CD14-positive monocyte (primary cell): ENCODE data around the gene FAM171A1. TPM values are rescaled to one million over a fixed set of nuclear protein-coding genes. Genes with fewer than 3 reads are reported as not detected.

Source experiments
- DNase-seq, 3 donors: peaks; one replicate each; pipeline ENCODE4 v3.0.0-alpha.2; 2011 to 2022
- H2AFZ ChIP-seq: 2 replicates; pipeline ENCODE4 v1.6.0; 2012; ENCODE audit warnings: mild to moderate bottlenecking, low read depth, low read length, inconsistent platforms; ENCODE audit not compliant: insufficient read depth, poor library complexity, severe bottlenecking
- H3K27ac ChIP-seq, 2 donors: 1 replicate in 1 of 2; 2 replicates in 1 of 2; pipeline ENCODE4 v1.5.1; 2012 to 2013; ENCODE audit warnings: low read length in 2 of 2, control low read depth in 1 of 2, inconsistent platforms in 1 of 2, low read depth in 1 of 2, mild to moderate bottlenecking in 1 of 2
- H3K27me3 ChIP-seq, 2 donors: one replicate each; pipeline versions ENCODE4 v1.6.0 to v1.6.1; 2011 to 2013; ENCODE audit warnings: low read length in 2 of 2; ENCODE audit not compliant: control insufficient read depth in 2 of 2, insufficient read depth in 2 of 2
- H3K36me3 ChIP-seq, 2 donors: replicated peaks in 1 of 2; 1 replicate in 1 of 2; 2 replicates in 1 of 2; pipeline versions ENCODE4 v1.5.1 to v1.6.1; 2012 to 2013; ENCODE audit warnings: low read length in 2 of 2, control low read depth in 1 of 2, inconsistent platforms in 1 of 2, mild to moderate bottlenecking in 1 of 2; ENCODE audit not compliant: insufficient read depth in 2 of 2, control insufficient read depth in 1 of 2
- H3K4me1 ChIP-seq, 2 donors: 1 replicate in 1 of 2; 2 replicates in 1 of 2; pipeline versions ENCODE4 v1.5.1 to v1.6.1; 2012 to 2013; ENCODE audit warnings: low read length in 2 of 2, control low read depth in 1 of 2, inconsistent platforms in 1 of 2, mild to moderate bottlenecking in 1 of 2, moderate library complexity in 1 of 2; ENCODE audit not compliant: insufficient read depth in 2 of 2, control insufficient read depth in 1 of 2
- H3K4me2 ChIP-seq: replicated peaks from 2 replicates; pipeline ENCODE3; 2012; ENCODE audit warnings: low read length, moderate library complexity, mild to moderate bottlenecking; ENCODE audit not compliant: poor library complexity, severe bottlenecking; ENCODE audit errors: extremely low read depth
- H3K4me3 ChIP-seq, 3 experiments: fragments of 200-600 bp in 1 of 3; sonication (generic) in 1 of 3; replicated peaks in 1 of 3; 1 replicate in 2 of 3; 2 replicates in 1 of 3; pipeline ENCODE4 v1.5.1; 2011 to 2013; ENCODE audit warnings: low read length in 3 of 3, mild to moderate bottlenecking in 3 of 3, control low read depth in 2 of 3, low read depth in 2 of 3, inconsistent platforms in 1 of 3, moderate library complexity in 1 of 3
- H3K79me2 ChIP-seq: 2 replicates; pipeline ENCODE4 v1.6.0; 2012; ENCODE audit warnings: mild to moderate bottlenecking, control low read depth, inconsistent platforms, low read length, moderate library complexity; ENCODE audit not compliant: insufficient read depth
- H3K9ac ChIP-seq: 2 replicates; pipeline ENCODE4 v1.6.0; 2017; ENCODE audit warnings: low read length, mild to moderate bottlenecking; ENCODE audit not compliant: insufficient read depth, poor library complexity, severe bottlenecking
- H3K9me3 ChIP-seq, 2 donors: replicated peaks in 1 of 2; 1 replicate in 1 of 2; 2 replicates in 1 of 2; pipeline versions ENCODE4 v1.5.1 to v1.6.1; 2012 to 2013; ENCODE audit warnings: low read length in 2 of 2, control low read depth in 1 of 2; ENCODE audit not compliant: control insufficient read depth in 1 of 2, insufficient read depth in 1 of 2
- H4K20me1 ChIP-seq: 2 replicates; pipeline ENCODE4 v1.6.0; 2012; ENCODE audit warnings: mild to moderate bottlenecking, low read length, control low read depth, moderate library complexity; ENCODE audit not compliant: insufficient read depth
- H3K27ac Mint-ChIP-seq, 7 donors: one replicate each; pipeline ENCODE4 v1.8.0; 2020; ENCODE audit warnings: mild to moderate bottlenecking in 7 of 7, mixed read lengths in 7 of 7, moderate library complexity in 6 of 7, inconsistent platforms in 2 of 7
- H3K27me3 Mint-ChIP-seq, 3 donors: one replicate each; pipeline ENCODE4 v1.8.0; 2021 to 2022; ENCODE audit warnings: low read depth in 3 of 3, mild to moderate bottlenecking in 3 of 3, mixed read lengths in 3 of 3, moderate library complexity in 3 of 3, inconsistent platforms in 1 of 3
- H3K36me3 Mint-ChIP-seq, 2 donors: one replicate each; pipeline ENCODE4 v1.8.0; 2020; ENCODE audit warnings: mixed read lengths in 2 of 2, inconsistent platforms in 1 of 2, mild to moderate bottlenecking in 1 of 2
- H3K4me1 Mint-ChIP-seq: one replicate; pipeline ENCODE4 v1.8.0; 2020; ENCODE audit warnings: mild to moderate bottlenecking, mixed read lengths
- H3K4me3 Mint-ChIP-seq, 2 donors: one replicate each; pipeline ENCODE4 v1.8.0; 2020; ENCODE audit warnings: mild to moderate bottlenecking in 2 of 2, mixed read lengths in 2 of 2, moderate library complexity in 1 of 2
- H3K9me3 Mint-ChIP-seq, 7 donors: one replicate each; pipeline ENCODE4 v1.8.0; 2020 to 2022; ENCODE audit warnings: mixed read lengths in 7 of 7, mild to moderate bottlenecking in 6 of 7, moderate library complexity in 6 of 7, inconsistent platforms in 2 of 7
- CTCF ChIP-seq: fragments of 200-600 bp; IDR thresholded peaks from one replicate; pipeline ENCODE4 v1.8.0; 2022; ENCODE audit warnings: antibody characterized with exemption, mild to moderate bottlenecking
- WGBS: methylation state at CpG from one replicate; pipeline ENCODE4 v1.1.5; 2013; ENCODE audit warnings: missing lambda C conversion rate; ENCODE audit not compliant: insufficient coverage; 5-methylcytosine and 5-hydroxymethylcytosine counted together
- intact Hi-C, 2 donors: fragments of 100-400 bp; cut with micrococcal nuclease; formaldehyde crosslinking; loops; one replicate each; pipeline versions ENCODE4 v1.15.0 to v1.15.1; 2023
- polyA plus RNA-seq, 3 donors: library from polyadenylated mRNA; depleted of rRNA in 1 of 3; unstranded in 2 of 3; stranded (reverse) in 1 of 3; fragments of 300-500 nt in 2 of 3; fragments of >200 nt in 1 of 3; fragmentation: Illumina TruSeq in 2 of 3; gene quantifications; 1 replicate in 2 of 3; 2 replicates in 1 of 3; pipeline ENCODE4 v1.2.3, GENCODE V29; 2012 to 2021

The FAM171A1 gene
- polyA plus RNA-seq, 3 donors: not detected

- Histone ChIP-seq H3K79me2 (no peaks in the 10 kb centered on the region), H3K27ac (no peak overlapping the region), H3K9ac (no peak overlapping the region), H3K4me1 (no peaks in the 10 kb centered on the region), H2AFZ (no peak overlapping the region), H3K4me3 (no peak overlapping the region), H3K9me3 (no peaks in the 10 kb centered on the region), H3K27me3 (peaks cover 0 to 2% of the 10 kb centered on the region in 2 donors), H3K36me3 (no peaks in the 10 kb centered on the region), H4K20me1 (no peaks in the 10 kb centered on the region), H3K4me2 (no peak overlapping the region)
- H3K27ac Mint-ChIP-seq: no peak overlapping the region
- peaks cover 19 to 50% (median 36%) of the 10 kb centered on the region in 3 donors for H3K27me3 Mint-ChIP-seq
- peaks cover 0 to 8% (median 1%) of the 10 kb centered on the region in 7 donors for H3K9me3 Mint-ChIP-seq
- H3K4me3 Mint-ChIP-seq: peak overlapping the region in 1 of 2 donors; percentile 2
- DNase-seq: no peak
- no peak for TF ChIP-seq CTCF
- 99% methylated on average over 6 of the region's 8 CpGs for WGBS
- H3K36me3 Mint-ChIP-seq: no peaks in the 10 kb centered on the region
- intact Hi-C loops: no loop called here
- H3K4me1 Mint-ChIP-seq: no peaks in the 10 kb centered on the region
Measured at GRCh38 chr10:15182540-15183207, 188.4 kb downstream of the FAM171A1 start.

GRCh38 chr10:15181576-15182156, 189.4 kb downstream of the FAM171A1 start:
- peaks cover 20 to 45% (median 32%) of the 10 kb centered on the region in 3 donors for H3K27me3 Mint-ChIP-seq
- H3K9me3 Mint-ChIP-seq: peaks cover 0 to 8% (median 1%) of the 10 kb centered on the region in 7 donors
- H2AFZ ChIP-seq: no peak overlapping the region
- H4K20me1 ChIP-seq: no peaks in the 10 kb centered on the region
- peaks cover 0 to 2% of the 10 kb centered on the region in 2 donors for H3K27me3 ChIP-seq
- no peaks in the 10 kb centered on the region for H3K79me2 ChIP-seq
- no peak overlapping the region for H3K4me3 Mint-ChIP-seq
- no peak for TF ChIP-seq CTCF
- H3K9ac ChIP-seq: no peak overlapping the region
- no peak overlapping the region for H3K4me2 ChIP-seq
- no peaks in the 10 kb centered on the region for H3K4me1 ChIP-seq
- intact Hi-C loops: no loop called here
- H3K36me3 Mint-ChIP-seq: no peaks in the 10 kb centered on the region
- DNase-seq: no peak
- no peak overlapping the region for H3K27ac Mint-ChIP-seq
- no peaks in the 10 kb centered on the region for H3K9me3 ChIP-seq
- H3K4me3 ChIP-seq: no peak overlapping the region
- no peaks in the 10 kb centered on the region for H3K4me1 Mint-ChIP-seq
- H3K36me3 ChIP-seq: no peaks in the 10 kb centered on the region
- WGBS: 73% methylated on average over 1 of the region's 2 CpGs
- no peak overlapping the region for H3K27ac ChIP-seq
